ENCODE measurements around the gene PYGM.
A peak's percentile ranks its signal among the peaks of the same experiment; 100 is the strongest.

The PYGM gene

DNA sequence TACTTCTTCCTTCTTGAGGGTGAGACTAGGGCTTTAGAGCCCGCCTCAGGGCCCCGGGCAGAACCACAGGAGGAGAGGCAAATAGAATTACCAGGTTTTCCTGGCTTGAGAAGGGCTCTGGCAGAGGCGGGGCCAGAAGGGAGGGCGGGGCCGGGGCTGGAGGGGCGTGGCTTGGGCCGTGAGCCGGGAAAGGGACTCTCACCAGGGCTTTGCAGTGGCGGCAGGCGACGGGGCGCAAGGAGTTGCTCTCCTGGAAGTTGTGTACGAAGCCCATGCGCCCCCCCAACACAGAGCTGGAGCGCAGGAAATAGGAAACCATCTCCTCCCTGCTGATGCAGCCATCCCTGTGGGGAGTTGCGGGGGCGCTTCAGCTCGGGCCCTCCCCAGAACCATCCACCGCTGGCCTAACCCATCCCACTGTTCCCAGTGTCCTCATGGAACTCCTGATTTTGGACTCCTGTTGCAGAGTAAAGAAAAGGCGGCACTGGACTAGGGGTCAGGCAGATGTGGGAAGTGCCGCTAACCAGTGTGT is 29.9 kb downstream of the PYGM start:
- no peak for DNase-seq

DNA sequence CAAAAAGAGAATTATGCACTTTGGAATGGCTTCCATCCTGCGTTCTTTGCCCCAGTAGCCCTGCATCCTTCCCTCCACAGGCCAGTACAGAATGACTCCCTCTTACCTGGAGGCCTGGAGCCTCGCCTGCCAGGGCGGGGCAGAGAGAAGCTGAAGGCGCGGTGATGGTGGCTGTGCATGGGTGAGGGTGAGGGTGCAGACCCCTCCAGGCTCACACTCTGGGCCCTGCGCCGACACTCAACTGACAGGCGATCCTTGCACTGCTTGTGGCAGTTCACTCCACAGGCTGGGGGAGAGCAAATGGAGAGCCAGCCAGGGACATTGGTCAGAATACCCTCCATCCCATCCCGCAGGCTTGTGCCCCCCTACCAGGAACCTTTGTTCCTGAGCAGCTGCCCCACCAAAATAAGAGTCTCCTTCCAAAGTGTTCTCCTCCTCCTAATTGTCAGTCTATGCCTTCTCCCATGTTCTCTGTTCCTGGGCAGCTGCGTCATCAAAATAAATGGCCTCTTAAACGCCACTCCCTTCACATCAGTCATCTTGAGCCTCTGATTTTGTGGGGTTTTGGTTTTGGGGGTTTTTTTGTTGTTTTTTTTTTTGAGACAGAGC is 30.9 kb downstream of the PYGM start:
- no peak for DNase-seq

DNA sequence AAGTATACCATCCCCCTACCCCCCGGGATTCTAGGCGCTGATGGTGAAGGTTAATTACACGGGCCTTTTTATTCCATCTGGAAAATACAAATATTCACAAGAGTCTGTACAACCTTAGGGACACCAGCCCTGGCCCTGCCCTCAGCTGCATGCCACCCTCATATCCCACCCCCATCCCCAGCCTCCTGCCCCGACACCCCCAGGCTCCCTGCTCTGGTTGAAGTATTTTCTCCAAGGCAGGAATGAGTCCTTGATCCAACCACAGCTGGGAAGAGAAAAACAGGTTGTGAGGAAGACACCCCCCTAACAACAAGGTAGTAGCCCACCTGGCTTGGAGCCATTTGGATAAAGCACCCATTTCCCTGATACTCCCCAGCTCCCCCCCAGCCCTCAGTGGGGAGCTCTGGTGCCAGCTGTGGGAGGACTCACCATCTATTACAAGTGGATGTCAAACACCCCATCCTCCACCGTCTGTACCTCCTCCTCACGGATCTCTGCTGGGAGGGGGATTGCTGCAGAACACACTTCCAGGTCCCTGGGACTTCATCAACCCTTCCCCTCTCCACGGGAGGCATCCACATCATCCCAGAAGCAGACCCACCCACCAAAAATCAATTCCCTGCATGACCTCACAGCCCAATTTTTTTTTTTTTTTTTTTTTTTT is 32.8 kb downstream of the PYGM start:
- DNase-seq = no peak

GRCh38 chr11:64726211-64726641 is 33.5 kb downstream of the PYGM start:
- no peak for DNase-seq

DNA sequence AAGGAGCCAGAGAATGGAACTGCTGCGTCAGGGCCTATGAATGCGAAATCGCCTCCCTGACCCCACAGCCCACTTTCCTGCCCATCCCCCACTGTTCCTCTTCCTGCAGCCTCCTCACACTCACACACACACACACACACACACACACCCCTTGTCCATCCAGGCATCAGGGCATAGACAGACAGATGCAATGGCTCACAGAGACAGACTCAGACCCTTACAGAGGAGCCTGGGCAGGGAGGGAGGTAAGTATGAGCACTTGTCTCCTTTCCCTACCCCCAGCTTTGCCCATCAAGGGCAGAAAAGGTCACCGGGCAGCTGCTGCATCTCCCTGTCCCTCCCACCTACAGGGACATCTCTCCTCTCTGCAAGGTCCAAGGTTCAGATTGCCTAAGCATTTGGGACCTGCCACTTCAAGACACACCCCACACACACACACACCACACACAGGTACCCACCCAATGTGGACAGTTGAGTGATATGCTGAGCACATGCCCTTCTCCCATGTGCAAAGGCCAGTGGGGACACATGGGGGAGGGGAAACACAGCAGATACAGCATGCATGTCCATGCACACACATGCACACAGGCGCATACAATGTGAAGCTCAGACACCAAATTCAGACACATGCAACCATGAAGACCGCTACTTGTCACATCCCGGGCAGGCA is 34.8 kb downstream of the PYGM start:
- no peak for DNase-seq

DNA sequence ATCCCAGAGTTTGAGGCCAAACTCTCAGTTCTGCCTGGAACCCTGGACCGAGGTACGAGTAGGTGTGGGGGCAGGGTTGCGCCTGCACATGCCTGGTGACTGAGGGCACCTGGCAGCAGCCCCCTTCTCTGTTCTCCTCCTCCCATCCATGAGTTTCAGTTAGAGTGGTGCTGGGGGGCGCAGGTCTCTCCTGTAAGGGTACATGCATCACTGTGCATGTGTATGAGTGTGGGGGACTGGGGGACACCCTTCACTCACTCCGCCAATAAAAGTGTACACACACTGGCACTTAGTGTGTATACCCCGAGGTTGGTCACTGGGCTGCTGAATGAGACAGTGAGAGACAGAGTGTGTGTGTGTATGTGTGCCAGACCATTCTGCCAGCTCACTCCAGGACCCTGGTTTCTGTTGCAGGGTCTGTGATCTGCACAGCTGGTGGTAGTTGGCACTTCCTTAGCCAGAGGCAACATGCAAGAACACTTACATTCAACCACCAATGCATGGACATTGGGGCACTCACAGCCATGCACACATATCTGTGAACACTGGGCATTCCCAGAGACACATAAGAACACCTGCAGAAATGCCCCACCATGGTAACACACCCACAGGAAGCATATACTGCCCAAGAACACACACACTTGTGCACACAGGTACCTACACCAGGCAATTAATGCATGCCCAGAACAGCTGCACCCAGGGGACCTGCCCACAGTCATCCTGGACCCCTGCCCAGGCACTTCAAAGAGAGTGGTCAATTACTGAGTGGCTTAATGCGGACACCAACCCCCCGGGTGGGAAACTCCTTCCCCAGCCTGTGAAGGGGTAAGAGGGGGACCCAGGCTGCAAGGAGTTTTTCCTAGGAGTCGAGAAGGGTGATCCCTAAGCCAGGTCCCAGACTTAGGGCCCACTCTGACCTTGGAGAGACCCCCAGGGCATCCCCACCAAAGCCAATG is 35.6 kb downstream of the PYGM start:
- no peak for DNase-seq

GRCh38 chr11:64723117-64723906 is 36.5 kb downstream of the PYGM start, which contains the start of gene NRXN2:
Gene NRXN2 (minus strand): TSS chr11:64723197. CDS start chr11:64713699, 9,498 bp downstream.
- DNase-seq = peak; percentile 87

- no peak for DNase-seq
Measured at GRCh38 chr11:64722141-64723065, 37.4 kb downstream of the PYGM start.

- no peak for DNase-seq
Measured at GRCh38 chr11:64721359-64721699, 38.4 kb downstream of the PYGM start.

DNA sequence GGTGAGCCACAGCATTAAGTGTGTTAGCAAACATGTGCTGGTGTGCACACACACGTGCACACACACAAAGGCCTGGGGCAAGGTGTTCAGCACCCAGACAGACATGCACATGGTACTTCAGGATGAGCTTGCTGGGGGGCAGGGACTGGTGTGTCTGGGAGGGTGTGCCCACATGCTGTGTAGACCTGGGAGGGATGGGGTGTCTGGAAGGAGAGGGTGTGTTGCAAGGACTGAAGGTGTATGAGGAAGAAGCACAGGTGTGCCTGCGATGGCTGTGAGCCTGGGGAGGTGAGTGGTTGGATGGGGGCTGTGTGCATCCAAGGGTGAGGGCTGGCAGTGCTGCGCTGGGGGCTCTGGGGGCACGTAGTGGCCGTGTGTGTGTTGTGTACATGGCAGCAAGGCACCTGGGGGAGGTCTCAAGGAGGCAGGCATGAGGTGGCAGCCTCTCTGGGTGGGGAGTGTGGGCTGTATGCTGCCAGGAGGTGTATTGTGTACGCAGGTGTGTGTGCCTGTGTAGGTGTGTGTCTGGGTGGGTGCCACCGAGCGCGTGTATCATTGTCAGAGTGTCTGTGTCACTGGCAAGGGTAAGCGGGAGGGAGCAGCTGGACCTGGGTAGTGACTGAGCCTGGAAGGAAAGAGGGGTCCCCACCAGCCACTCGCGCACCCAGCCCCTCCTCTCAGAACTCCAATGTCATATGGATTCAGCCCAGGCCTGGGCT is 39.0 kb downstream of the PYGM start:
- DNase-seq = no peak

DNA sequence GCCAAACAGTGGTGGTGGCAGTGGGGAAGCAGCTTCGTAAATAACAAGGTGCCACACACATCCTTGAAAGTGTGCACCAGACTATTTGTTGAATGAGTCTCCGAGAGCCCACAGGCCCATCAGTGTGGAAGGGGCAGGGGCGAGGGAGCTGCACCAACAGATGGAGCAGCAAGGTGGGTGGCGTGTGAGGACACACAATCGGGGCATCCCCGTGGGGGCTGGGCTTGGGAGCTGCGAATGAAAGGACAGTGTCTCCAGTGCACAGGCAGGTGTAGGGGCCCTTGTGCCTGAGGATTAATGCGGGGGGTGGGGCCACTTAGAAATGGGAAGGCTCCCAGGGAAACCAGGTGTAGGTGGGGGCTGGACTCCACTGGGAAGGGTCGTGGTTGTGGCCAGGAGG is 39.6 kb downstream of the PYGM start:
- DNase-seq = no peak

DNA sequence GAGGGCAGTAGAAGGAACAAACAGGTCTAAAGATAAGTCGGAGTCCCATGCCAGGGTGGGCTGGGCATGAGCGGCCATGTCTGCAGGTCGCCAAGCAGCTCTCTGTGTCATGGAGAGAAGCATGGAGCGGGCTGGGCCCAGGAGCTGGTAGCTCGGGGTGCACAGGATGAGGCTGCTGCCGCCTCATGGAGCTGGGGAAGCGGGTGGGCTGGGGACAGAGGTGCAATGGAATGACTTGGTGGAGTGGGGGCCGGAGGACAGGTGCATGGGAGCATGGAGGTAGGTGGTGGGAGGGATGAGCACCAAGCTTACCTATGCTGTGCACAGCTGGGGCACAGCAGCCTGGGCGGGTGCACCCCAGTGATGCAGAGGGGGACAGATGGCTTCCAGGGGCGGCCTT is 40.4 kb downstream of the PYGM start:
- no peak for DNase-seq

GRCh38 chr11:64718780-64719124 is 41.0 kb downstream of the PYGM start:
- no peak for DNase-seq

- no peak for DNase-seq
Measured at GRCh38 chr11:64718084-64718779, 41.5 kb downstream of the PYGM start.

GRCh38 chr11:64717268-64717578 is 42.6 kb downstream of the PYGM start:
- no peak for DNase-seq

- DNase-seq = no peak
Measured at GRCh38 chr11:64716473-64717267, 43.1 kb downstream of the PYGM start.

DNA sequence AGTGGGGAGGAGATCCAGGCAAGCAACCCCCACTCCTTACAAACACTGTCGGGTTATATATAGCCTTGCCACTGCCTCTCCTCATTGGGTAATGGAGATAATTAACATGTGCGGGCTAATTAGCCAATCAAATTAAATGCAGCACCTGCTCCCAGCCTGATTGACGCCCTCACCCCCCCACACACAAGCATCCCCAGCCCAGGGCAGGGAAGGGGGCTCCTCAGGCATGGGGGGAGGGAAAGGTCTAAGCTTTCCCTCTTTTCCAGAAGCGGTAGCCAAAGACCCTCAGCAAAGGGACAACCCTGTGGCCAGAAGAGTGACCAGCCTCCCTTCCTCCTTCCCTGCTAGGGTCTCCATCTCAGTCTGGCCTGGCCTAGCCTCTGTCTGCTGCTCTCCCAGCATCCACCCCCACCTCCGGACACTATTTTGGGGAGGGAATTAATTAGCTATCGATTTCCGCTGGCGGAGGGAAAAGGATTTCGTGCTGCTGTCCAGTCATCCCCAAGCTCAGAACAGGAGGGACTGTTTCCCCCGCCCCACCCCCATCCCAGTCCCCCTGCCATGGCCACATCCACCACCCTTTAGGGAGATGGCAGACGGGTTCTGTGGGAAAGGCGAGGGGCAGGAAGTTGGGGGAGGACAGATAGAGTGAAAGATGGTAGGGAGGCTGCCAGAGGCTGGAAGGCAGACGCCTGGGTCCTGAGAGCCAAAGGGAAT is 43.9 kb downstream of the PYGM start:
- no peak for DNase-seq

GRCh38 chr11:64715110-64715509 is 44.7 kb downstream of the PYGM start:
- DNase-seq = no peak

Measured in CD4-positive, alpha-beta T cell treated with Interleukin-4 for 1 hour (primary cell).